ENCODE measurements around the gene CKB.

CKB gene

GRCh38 chr14:103519043-103519836, 3.4 kb downstream of the CKB start:
- no peaks in the 10 kb centered on the region for H3K4me1 ChIP-seq (ENCODE audit: low read length)
- DNase-seq, result no peak
- no peaks in the 10 kb centered on the region for H3K9me2 ChIP-seq (replicated peaks; ENCODE audit: insufficient read depth, low read length)
- no peaks in the 10 kb centered on the region for H3F3A ChIP-seq (ENCODE audit: insufficient read depth, low read length)
- no peak overlapping the region for H3K27ac ChIP-seq (ENCODE audit: low read length)
- no peak overlapping the region for H3K4me3 ChIP-seq (ENCODE audit: low read length)
- no peaks in the 10 kb centered on the region for H3K79me2 ChIP-seq (ENCODE audit: low read length)
- no peak overlapping the region for H2AFZ ChIP-seq (ENCODE audit: low read length)
- no peak overlapping the region for H3K9ac ChIP-seq (ENCODE audit: low read length)
- H4K20me1 ChIP-seq (ENCODE audit: insufficient read depth, low read length), result no peaks in the 10 kb centered on the region
- no peaks in the 10 kb centered on the region for H3K9me3 ChIP-seq (replicated peaks; ENCODE audit: insufficient read depth, low read length)
- no peaks in the 10 kb centered on the region for H3K36me3 ChIP-seq (replicated peaks; ENCODE audit: insufficient read depth, low read length)
- H3K27me3 ChIP-seq (replicated peaks; ENCODE audit: insufficient read depth, low read length), result no peaks in the 10 kb centered on the region; the same call in 1 of the 2 replicates
- no peak overlapping the region for H3K4me2 ChIP-seq (ENCODE audit: low read depth, low read length)
- TF ChIP-seq CTCF (IDR thresholded peaks at IDR 0.05; ENCODE audit: low read length) (no peak), EZH2 (optimal IDR thresholded peaks at IDR 0.05; ENCODE audit: low read depth, low read length) (no peak), EZH2phosphoT487 (IDR thresholded peaks at IDR 0.05; ENCODE audit: low read length) (no peak)

- H3K79me2 ChIP-seq (ENCODE audit: low read length), result no peaks in the 10 kb centered on the region
- no peak overlapping the region for H3K4me2 ChIP-seq (ENCODE audit: low read depth, low read length)
- no peaks in the 10 kb centered on the region for H3K9me3 ChIP-seq (replicated peaks; ENCODE audit: insufficient read depth, low read length)
- no peaks in the 10 kb centered on the region for H3K9me2 ChIP-seq (replicated peaks; ENCODE audit: insufficient read depth, low read length)
- H3K36me3 ChIP-seq (replicated peaks; ENCODE audit: insufficient read depth, low read length), result no peaks in the 10 kb centered on the region
- no peak overlapping the region for H3K9ac ChIP-seq (ENCODE audit: low read length)
- H3F3A ChIP-seq (ENCODE audit: insufficient read depth, low read length), result no peaks in the 10 kb centered on the region
- H4K20me1 ChIP-seq (ENCODE audit: insufficient read depth, low read length), result no peaks in the 10 kb centered on the region
- no peak overlapping the region for H3K4me3 ChIP-seq (ENCODE audit: low read length)
- no peak overlapping the region for H2AFZ ChIP-seq (ENCODE audit: low read length)
- H3K27me3 ChIP-seq (replicated peaks; ENCODE audit: insufficient read depth, low read length), result no peaks in the 10 kb centered on the region; the same call in 1 of the 2 replicates
- TF ChIP-seq EZH2phosphoT487 (IDR thresholded peaks at IDR 0.05; ENCODE audit: low read length), result no peak
- TF ChIP-seq EZH2 (optimal IDR thresholded peaks at IDR 0.05; ENCODE audit: low read depth, low read length), result no peak
- TF ChIP-seq CTCF (IDR thresholded peaks at IDR 0.05; ENCODE audit: low read length), result peak; percentile 63
- H3K4me1 ChIP-seq (ENCODE audit: low read length), result no peaks in the 10 kb centered on the region
- H3K27ac ChIP-seq (ENCODE audit: low read length), result no peak overlapping the region
- no peak for DNase-seq
These were observed 4.1 kb downstream of the CKB start for GRCh38 chr14:103518422-103519042.

GRCh38 chr14:103517721-103518421, 4.8 kb downstream of the CKB start:
- H3K9ac ChIP-seq (ENCODE audit: low read length), result no peak overlapping the region
- H2AFZ ChIP-seq (ENCODE audit: low read length), result no peak overlapping the region
- no peak overlapping the region for H3K4me3 ChIP-seq (ENCODE audit: low read length)
- DNase-seq, result no peak
- no peaks in the 10 kb centered on the region for H3K9me2 ChIP-seq (replicated peaks; ENCODE audit: insufficient read depth, low read length)
- H3K4me2 ChIP-seq (ENCODE audit: low read depth, low read length), result no peak overlapping the region
- TF ChIP-seq EZH2 (optimal IDR thresholded peaks at IDR 0.05; ENCODE audit: low read depth, low read length) (no peak), CTCF (IDR thresholded peaks at IDR 0.05; ENCODE audit: low read length) (no peak), EZH2phosphoT487 (IDR thresholded peaks at IDR 0.05; ENCODE audit: low read length) (no peak)
- H3K4me1 ChIP-seq (ENCODE audit: low read length), result no peaks in the 10 kb centered on the region
- H4K20me1 ChIP-seq (ENCODE audit: insufficient read depth, low read length), result no peaks in the 10 kb centered on the region
- no peak overlapping the region for H3K27ac ChIP-seq (ENCODE audit: low read length)
- H3K36me3 ChIP-seq (replicated peaks; ENCODE audit: insufficient read depth, low read length), result no peaks in the 10 kb centered on the region
- H3F3A ChIP-seq (ENCODE audit: insufficient read depth, low read length), result no peaks in the 10 kb centered on the region
- H3K9me3 ChIP-seq (replicated peaks; ENCODE audit: insufficient read depth, low read length), result no peaks in the 10 kb centered on the region
- no peaks in the 10 kb centered on the region; the same call in 1 of the 2 replicates for H3K27me3 ChIP-seq (replicated peaks; ENCODE audit: insufficient read depth, low read length)
- no peaks in the 10 kb centered on the region for H3K79me2 ChIP-seq (ENCODE audit: low read length)

Data from MM.1S (cell line).